ENCODE data around the gene KRTAP10-7. TPM values are rescaled to one million over a fixed set of nuclear protein-coding genes. Genes with fewer than 3 reads are reported as not detected.

The KRTAP10-7 gene
- total and polyA plus RNA-seq, 2 of the 13 experiments (the other 11 are each of a cell fraction or from before 2014, with no cell fraction given), result not detected

DNA sequence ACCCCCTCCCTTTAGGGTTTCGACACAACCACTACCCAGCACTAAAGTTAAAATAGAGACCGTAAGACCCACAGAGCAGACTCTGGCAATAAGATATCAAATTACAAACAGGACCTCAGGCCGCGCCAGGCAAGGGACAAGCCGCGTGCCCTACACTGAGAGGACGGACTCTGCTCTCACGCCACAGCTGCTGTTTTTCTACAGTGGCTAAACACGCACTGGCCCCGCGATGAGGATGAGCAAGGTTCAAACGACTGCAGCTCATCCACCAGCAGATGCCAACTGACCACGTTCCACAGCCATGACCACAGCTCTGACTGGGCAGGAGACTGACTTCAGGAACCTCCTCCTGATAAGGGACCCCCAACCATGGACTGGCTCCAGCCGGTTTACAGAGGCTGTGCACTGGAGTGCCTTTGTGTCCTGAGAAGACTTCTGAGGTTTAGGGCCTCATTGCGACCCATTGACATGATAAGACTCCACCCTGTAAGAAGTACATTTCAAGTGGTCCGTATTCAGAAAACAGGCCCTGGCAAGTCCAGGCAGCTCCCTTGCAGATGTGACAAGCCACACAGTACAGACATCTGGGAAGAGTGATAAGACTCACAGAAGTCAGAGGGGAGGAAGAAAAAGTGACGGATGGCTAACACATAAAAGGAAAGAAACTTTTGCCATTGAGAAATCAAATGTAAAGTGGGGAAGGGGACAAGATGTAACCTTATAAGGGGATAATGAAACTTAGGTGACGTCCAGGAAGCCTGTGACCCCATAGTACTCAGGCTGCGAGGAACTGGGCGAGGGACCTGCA lies 6.6 kb upstream of the KRTAP10-7 start (continued):
- TF ChIP-seq SMARCC2 (IDR thresholded peaks at IDR 0.05), result no peak
- TF ChIP-seq, protein P1, sequence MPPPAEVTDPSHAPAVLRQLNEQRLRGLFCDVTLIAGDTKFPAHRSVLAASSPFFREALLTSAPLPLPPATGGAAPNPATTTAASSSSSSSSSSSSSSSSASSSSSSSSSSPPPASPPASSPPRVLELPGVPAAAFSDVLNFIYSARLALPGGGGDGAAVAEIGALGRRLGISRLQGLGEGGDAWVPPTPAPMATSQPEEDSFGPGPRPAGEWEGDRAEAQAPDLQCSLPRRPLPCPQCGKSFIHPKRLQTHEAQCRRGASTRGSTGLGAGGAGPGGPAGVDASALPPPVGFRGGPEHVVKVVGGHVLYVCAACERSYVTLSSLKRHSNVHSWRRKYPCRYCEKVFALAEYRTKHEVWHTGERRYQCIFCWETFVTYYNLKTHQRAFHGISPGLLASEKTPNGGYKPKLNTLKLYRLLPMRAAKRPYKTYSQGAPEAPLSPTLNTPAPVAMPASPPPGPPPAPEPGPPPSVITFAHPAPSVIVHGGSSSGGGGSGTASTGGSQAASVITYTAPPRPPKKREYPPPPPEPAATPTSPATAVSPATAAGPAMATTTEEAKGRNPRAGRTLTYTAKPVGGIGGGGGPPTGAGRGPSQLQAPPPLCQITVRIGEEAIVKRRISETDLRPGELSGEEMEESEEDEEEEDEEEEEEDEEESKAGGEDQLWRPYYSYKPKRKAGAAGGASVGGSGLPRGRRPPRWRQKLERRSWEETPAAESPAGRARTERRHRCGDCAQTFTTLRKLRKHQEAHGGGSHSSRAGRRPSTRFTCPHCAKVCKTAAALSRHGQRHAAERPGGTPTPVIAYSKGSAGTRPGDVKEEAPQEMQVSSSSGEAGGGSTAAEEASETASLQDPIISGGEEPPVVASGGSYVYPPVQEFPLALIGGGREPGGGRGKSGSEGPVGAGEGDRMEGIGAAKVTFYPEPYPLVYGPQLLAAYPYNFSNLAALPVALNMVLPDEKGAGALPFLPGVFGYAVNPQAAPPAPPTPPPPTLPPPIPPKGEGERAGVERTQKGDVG (CRISPR knock-in tag; IDR thresholded peaks at IDR 0.05; ENCODE audit: borderline replicate concordance), result peak; percentile 66; the same call in 1 of the 2 replicates
- peak; percentile 79; the same call in 1 of the 2 replicates for TF ChIP-seq SETDB1 (CRISPR knock-in tag; IDR thresholded peaks at IDR 0.05; ENCODE audit: borderline replicate concordance)
- no peak for TF ChIP-seq ZNF775 (CRISPR knock-in tag; IDR thresholded peaks at IDR 0.05; ENCODE audit: borderline replicate concordance)
- TF ChIP-seq ZSCAN20 (CRISPR knock-in tag; IDR thresholded peaks at IDR 0.05; ENCODE audit: borderline replicate concordance), result no peak
- TF ChIP-seq, protein P2, sequence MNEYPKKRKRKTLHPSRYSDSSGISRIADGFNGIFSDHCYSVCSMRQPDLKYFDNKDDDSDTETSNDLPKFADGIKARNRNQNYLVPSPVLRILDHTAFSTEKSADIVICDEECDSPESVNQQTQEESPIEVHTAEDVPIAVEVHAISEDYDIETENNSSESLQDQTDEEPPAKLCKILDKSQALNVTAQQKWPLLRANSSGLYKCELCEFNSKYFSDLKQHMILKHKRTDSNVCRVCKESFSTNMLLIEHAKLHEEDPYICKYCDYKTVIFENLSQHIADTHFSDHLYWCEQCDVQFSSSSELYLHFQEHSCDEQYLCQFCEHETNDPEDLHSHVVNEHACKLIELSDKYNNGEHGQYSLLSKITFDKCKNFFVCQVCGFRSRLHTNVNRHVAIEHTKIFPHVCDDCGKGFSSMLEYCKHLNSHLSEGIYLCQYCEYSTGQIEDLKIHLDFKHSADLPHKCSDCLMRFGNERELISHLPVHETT (CRISPR knock-in tag; conservative IDR thresholded peaks at IDR 0.05), result 0 out of 2 replicates have a peak, but pooled peaks have one; percentile 37
- TF ChIP-seq, protein P3, sequence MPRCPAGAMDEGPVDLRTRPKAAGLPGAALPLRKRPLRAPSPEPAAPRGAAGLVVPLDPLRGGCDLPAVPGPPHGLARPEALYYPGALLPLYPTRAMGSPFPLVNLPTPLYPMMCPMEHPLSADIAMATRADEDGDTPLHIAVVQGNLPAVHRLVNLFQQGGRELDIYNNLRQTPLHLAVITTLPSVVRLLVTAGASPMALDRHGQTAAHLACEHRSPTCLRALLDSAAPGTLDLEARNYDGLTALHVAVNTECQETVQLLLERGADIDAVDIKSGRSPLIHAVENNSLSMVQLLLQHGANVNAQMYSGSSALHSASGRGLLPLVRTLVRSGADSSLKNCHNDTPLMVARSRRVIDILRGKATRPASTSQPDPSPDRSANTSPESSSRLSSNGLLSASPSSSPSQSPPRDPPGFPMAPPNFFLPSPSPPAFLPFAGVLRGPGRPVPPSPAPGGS (CRISPR knock-in tag; IDR thresholded peaks at IDR 0.05), result no peak
- TF ChIP-seq ELF1 (CRISPR knock-in tag; IDR thresholded peaks at IDR 0.05), result no peak
- no peak for TF ChIP-seq HOXD1 (CRISPR knock-in tag; IDR thresholded peaks at IDR 0.05)
- TF ChIP-seq, protein P4, sequence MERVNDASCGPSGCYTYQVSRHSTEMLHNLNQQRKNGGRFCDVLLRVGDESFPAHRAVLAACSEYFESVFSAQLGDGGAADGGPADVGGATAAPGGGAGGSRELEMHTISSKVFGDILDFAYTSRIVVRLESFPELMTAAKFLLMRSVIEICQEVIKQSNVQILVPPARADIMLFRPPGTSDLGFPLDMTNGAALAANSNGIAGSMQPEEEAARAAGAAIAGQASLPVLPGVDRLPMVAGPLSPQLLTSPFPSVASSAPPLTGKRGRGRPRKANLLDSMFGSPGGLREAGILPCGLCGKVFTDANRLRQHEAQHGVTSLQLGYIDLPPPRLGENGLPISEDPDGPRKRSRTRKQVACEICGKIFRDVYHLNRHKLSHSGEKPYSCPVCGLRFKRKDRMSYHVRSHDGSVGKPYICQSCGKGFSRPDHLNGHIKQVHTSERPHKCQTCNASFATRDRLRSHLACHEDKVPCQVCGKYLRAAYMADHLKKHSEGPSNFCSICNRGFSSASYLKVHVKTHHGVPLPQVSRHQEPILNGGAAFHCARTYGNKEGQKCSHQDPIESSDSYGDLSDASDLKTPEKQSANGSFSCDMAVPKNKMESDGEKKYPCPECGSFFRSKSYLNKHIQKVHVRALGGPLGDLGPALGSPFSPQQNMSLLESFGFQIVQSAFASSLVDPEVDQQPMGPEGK (CRISPR knock-in tag; IDR thresholded peaks at IDR 0.05), result peak; percentile 62; the same call in 1 of the 2 replicates
- no peak for TF ChIP-seq SCMH1 (CRISPR knock-in tag; IDR thresholded peaks at IDR 0.05; ENCODE audit: borderline replicate concordance)
- no peak for TF ChIP-seq ZFP36L2 (CRISPR knock-in tag; IDR thresholded peaks at IDR 0.05)
- TF ChIP-seq ZNF672 (CRISPR knock-in tag; IDR thresholded peaks at IDR 0.05), result no peak
- TF ChIP-seq THAP11 (CRISPR knock-in tag; IDR thresholded peaks at IDR 0.05), result peak; percentile 62
- no peak for TF ChIP-seq ZNF343 (CRISPR knock-in tag; IDR thresholded peaks at IDR 0.05)
- no peak for TF ChIP-seq ZZZ3 (CRISPR knock-in tag; IDR thresholded peaks at IDR 0.05; ENCODE audit: borderline replicate concordance)
- no peak for TF ChIP-seq ZBTB42 (CRISPR knock-in tag; IDR thresholded peaks at IDR 0.05)
- peak in 1 of 2 experiments; percentile 69; a peak in 1 of 4 replicates for TF ChIP-seq EP300 (IDR thresholded peaks at IDR 0.05; ENCODE audit: low read depth in 2 of 2, low read length in 2 of 2)
- peak; percentile 76 for TF ChIP-seq EP300 (CRISPR knock-in tag; IDR thresholded peaks at IDR 0.05; ENCODE audit: borderline replicate concordance)
- TF ChIP-seq EZH2 (conservative IDR thresholded peaks at IDR 0.05; ENCODE audit: low read depth, low read length), result no peak

Measured in HepG2 (cell line).